Loucy (cell line): Measurements from ENCODE around the gene COL12A1.

Experiments used
- EZH2phosphoT487 ChIP-seq: fragments of 200-600 bp; IDR thresholded peaks from 2 replicates; pipeline ENCODE4 v1.6.1; 2018; ENCODE audit warnings: antibody characterized with exemption, mild to moderate bottlenecking, moderate library complexity, borderline replicate concordance
- TF ChIP-seq, protein P1 (sequence below): fragments of 200-600 bp; sonication (generic); conservative IDR thresholded peaks from 2 replicates; pipeline ENCODE4 v1.5.1; 2014; ENCODE audit warnings: mild to moderate bottlenecking, antibody characterized with exemption, low read length

GRCh38 chr6:75102301-75102700 lies 103.6 kb downstream of the COL12A1 start:
- TF ChIP-seq, protein P1, sequence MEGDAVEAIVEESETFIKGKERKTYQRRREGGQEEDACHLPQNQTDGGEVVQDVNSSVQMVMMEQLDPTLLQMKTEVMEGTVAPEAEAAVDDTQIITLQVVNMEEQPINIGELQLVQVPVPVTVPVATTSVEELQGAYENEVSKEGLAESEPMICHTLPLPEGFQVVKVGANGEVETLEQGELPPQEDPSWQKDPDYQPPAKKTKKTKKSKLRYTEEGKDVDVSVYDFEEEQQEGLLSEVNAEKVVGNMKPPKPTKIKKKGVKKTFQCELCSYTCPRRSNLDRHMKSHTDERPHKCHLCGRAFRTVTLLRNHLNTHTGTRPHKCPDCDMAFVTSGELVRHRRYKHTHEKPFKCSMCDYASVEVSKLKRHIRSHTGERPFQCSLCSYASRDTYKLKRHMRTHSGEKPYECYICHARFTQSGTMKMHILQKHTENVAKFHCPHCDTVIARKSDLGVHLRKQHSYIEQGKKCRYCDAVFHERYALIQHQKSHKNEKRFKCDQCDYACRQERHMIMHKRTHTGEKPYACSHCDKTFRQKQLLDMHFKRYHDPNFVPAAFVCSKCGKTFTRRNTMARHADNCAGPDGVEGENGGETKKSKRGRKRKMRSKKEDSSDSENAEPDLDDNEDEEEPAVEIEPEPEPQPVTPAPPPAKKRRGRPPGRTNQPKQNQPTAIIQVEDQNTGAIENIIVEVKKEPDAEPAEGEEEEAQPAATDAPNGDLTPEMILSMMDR: no peak
- TF ChIP-seq EZH2phosphoT487: no peak
